RWPE2 (cell line): Measurements from ENCODE around the gene ST8SIA6.
A peak's percentile ranks its signal among the peaks of the same experiment; 100 is the strongest.

ENCODE experiments used
- ATAC-seq: fragments of 200-7000 bp; cut with Tn5 transposase; 3 replicates; pipeline ENCODE4 v1.9.1; 2021; ENCODE audit warnings: low read depth
- DNase-seq: peaks from one replicate; pipeline ENCODE4 v3.0.0-alpha.2; 2020; ENCODE audit warnings: low spot score
- H3K27ac ChIP-seq: fragments of 450-650 bp; 2 replicates; pipeline ENCODE4 v1.5.1; 2017; ENCODE audit warnings: mild to moderate bottlenecking; ENCODE audit not compliant: poor library complexity, severe bottlenecking
- H3K27me3 ChIP-seq: fragments of 250-450 bp; sonication (Bioruptor Pico); 2 replicates; pipeline ENCODE4 v1.5.1; 2021; ENCODE audit warnings: mild to moderate bottlenecking, moderate library complexity; ENCODE audit not compliant: insufficient read depth, poor library complexity, severe bottlenecking
- H3K36me3 ChIP-seq: fragments of 250-450 bp; sonication (Bioruptor Pico); 2 replicates; pipeline ENCODE4 v1.5.1; 2020; ENCODE audit warnings: low read depth, mild to moderate bottlenecking, moderate library complexity
- H3K4me1 ChIP-seq: fragments of 250-450 bp; sonication (Bioruptor Pico); 2 replicates; pipeline ENCODE4 v1.5.1; 2021; ENCODE audit warnings: mild to moderate bottlenecking, moderate library complexity; ENCODE audit not compliant: insufficient read depth, poor library complexity, severe bottlenecking
- H3K4me3 ChIP-seq: fragments of 250-450 bp; sonication (Bioruptor Pico); 2 replicates; pipeline ENCODE4 v1.5.1; 2021; ENCODE audit warnings: mild to moderate bottlenecking, moderate library complexity; ENCODE audit not compliant: severe bottlenecking
- H3K9me3 ChIP-seq: fragments of 250-450 bp; sonication (Bioruptor Pico); 2 replicates; pipeline ENCODE4 v1.5.1; 2021; ENCODE audit warnings: mild to moderate bottlenecking, moderate library complexity; ENCODE audit not compliant: severe bottlenecking
- CTCF ChIP-seq: fragments of 450-650 bp; IDR thresholded peaks from one replicate; pipeline ENCODE4 v1.5.1; 2017; ENCODE audit warnings: mild to moderate bottlenecking, moderate library complexity; ENCODE audit not compliant: poor library complexity, severe bottlenecking

The ST8SIA6 gene

GRCh38 chr10:17396004-17396403, 58.4 kb downstream of the ST8SIA6 start:
- Histone ChIP-seq H3K27me3 (no peaks in the 10 kb centered on the region), H3K9me3 (no peaks in the 10 kb centered on the region), H3K4me3 (no peak overlapping the region), H3K27ac (no peak overlapping the region), H3K4me1 (no peaks in the 10 kb centered on the region), H3K36me3 (no peaks in the 10 kb centered on the region)
- DNase-seq (no peak), ATAC-seq (no peak)
- TF ChIP-seq CTCF: no peak

- no peak for TF ChIP-seq CTCF
Observed at GRCh38 chr10:17394854-17395253, 59.5 kb downstream of the ST8SIA6 start.

GRCh38 chr10:17387861-17388503, 66.4 kb downstream of the ST8SIA6 start:
- peaks cover 10% of the 10 kb centered on the region for H3K4me1 ChIP-seq
- no peak for TF ChIP-seq CTCF
- DNase-seq (no peak), ATAC-seq (peak; percentile 58)
- H3K27ac ChIP-seq: no peak overlapping the region
- no peaks in the 10 kb centered on the region for H3K36me3 ChIP-seq
- no peaks in the 10 kb centered on the region for H3K9me3 ChIP-seq
- no peaks in the 10 kb centered on the region for H3K27me3 ChIP-seq
- H3K4me3 ChIP-seq: no peak overlapping the region

More at GRCh38 chr10:17394854-17395253, 59.5 kb downstream of the ST8SIA6 start:
- DNase-seq (no peak), ATAC-seq (no peak)
- Histone ChIP-seq H3K9me3 (no peaks in the 10 kb centered on the region), H3K36me3 (no peaks in the 10 kb centered on the region), H3K4me3 (no peak overlapping the region), H3K4me1 (no peaks in the 10 kb centered on the region), H3K27ac (no peak overlapping the region), H3K27me3 (no peaks in the 10 kb centered on the region)

GRCh38 chr10:17386616-17387075, 67.7 kb downstream of the ST8SIA6 start:
- ATAC-seq: no peak

More at GRCh38 chr10:17386616-17387075, 67.7 kb downstream of the ST8SIA6 start:
- no peaks in the 10 kb centered on the region for H3K27me3 ChIP-seq
- no peaks in the 10 kb centered on the region for H3K36me3 ChIP-seq
- H3K4me1 ChIP-seq: peaks cover 10% of the 10 kb centered on the region
- DNase-seq: no peak
- H3K4me3 ChIP-seq: no peak overlapping the region
- H3K27ac ChIP-seq: no peak overlapping the region
- H3K9me3 ChIP-seq: no peaks in the 10 kb centered on the region
- TF ChIP-seq CTCF: no peak
